AG04449 (cell line): Measurements from ENCODE around the gene DNLZ.

ENCODE experiments used
- CTCF ChIA-PET: fragments of 350-600 bp; formaldehyde crosslinking; extraction: SDS; loops from one replicate; lab custom pipeline; 2021; ENCODE audit warnings: antibody characterized with exemption; lab: Yijun Ruan, JAX
- POLR2A ChIA-PET: fragments of 400-600, 350-600 bp; formaldehyde crosslinking; extraction: SDS; loops from one replicate; lab custom pipeline; 2020; ENCODE audit warnings: antibody characterized with exemption, inconsistent platforms; lab: Yijun Ruan, JAX
- DNase-seq: peaks from one replicate; pipeline ENCODE4 v3.0.0-alpha.2; 2010; ENCODE audit warnings: low read depth, low spot score
- H3K4me3 ChIP-seq: 2 replicates; pipeline ENCODE4 v1.5.1; 2011; ENCODE audit warnings: low read depth, mild to moderate bottlenecking, control low read depth, low read length
- CTCF ChIP-seq: IDR thresholded peaks from one replicate; pipeline ENCODE4 v1.5.1; 2011; ENCODE audit warnings: mild to moderate bottlenecking, moderate library complexity, low read length, control low read depth, inconsistent platforms; ENCODE audit not compliant: insufficient read depth; ENCODE audit errors: missing control alignments

Gene DNLZ

GRCh38 chr9:136371533-136371880, 8.0 kb upstream of the DNLZ start:
- no peak for TF ChIP-seq CTCF
- no peak for DNase-seq
- ChIA-PET POLR2A (no interaction called here), CTCF (interaction anchor here (1.0 to 5.2 kb wide), 3 partner anchors 8 to 59 kb away, joined by 3 to 54 read pairs (median 5); partner anchors contain the start of gene DNLZ)
- H3K4me3 ChIP-seq: no peak overlapping the region

GRCh38 chr9:136370687-136371532, 7.4 kb upstream of the DNLZ start:
- DNase-seq: no peak
- CTCF ChIA-PET: interaction anchor here (0.8 to 5.2 kb wide), 4 partner anchors 7 to 58 kb away, joined by 3 to 54 read pairs (median 4); partner anchors contain the start of gene DNLZ
- H3K4me3 ChIP-seq: no peak overlapping the region
- no peak for TF ChIP-seq CTCF
- POLR2A ChIA-PET: no interaction called here

GRCh38 chr9:136370037-136370436, 6.5 kb upstream of the DNLZ start:
- ChIA-PET CTCF (interaction anchor here (0.8 kb wide), 1 partner anchor 26 kb away, joined by 3 read pairs; no protein-coding TSS in a partner anchor), POLR2A (no interaction called here)
- TF ChIP-seq CTCF: no peak
- H3K4me3 ChIP-seq: no peak overlapping the region
- DNase-seq: no peak

GRCh38 chr9:136368190-136368589, 4.6 kb upstream of the DNLZ start:
- ChIA-PET POLR2A (no interaction called here), CTCF (interaction anchor here (1.8 to 8.7 kb wide), 2 partner anchors 34 to 55 kb away, joined by 4 to 93 read pairs; no protein-coding TSS in a partner anchor)
- no peak for DNase-seq
- no peak overlapping the region for H3K4me3 ChIP-seq
- no peak for TF ChIP-seq CTCF

- DNase-seq: no peak
- ChIA-PET CTCF (interaction anchor here (1.8 to 8.7 kb wide), 2 partner anchors 35 to 54 kb away, joined by 4 to 93 read pairs; no protein-coding TSS in a partner anchor), POLR2A (interaction anchor here (0.7 to 1.3 kb wide), 2 partner anchors 11 to 15 kb away, joined by 3 to 4 read pairs; no protein-coding TSS in a partner anchor)
- no peak overlapping the region for H3K4me3 ChIP-seq
- TF ChIP-seq CTCF: no peak
Measured at GRCh38 chr9:136367296-136368145, 4.0 kb upstream of the DNLZ start.

- no peak overlapping the region for H3K4me3 ChIP-seq
- CTCF ChIA-PET: interaction anchor here (1.4 to 8.7 kb wide), 4 partner anchors 32 to 53 kb away, joined by 3 to 93 read pairs (median 29); partner anchors contain the start of genes ENTR1, PMPCA and SNAPC4
- TF ChIP-seq CTCF: no peak
- POLR2A ChIA-PET: interaction anchor here (0.7 to 1.3 kb wide), 2 partner anchors 10 to 14 kb away, joined by 3 to 4 read pairs; no protein-coding TSS in a partner anchor
- DNase-seq: no peak
Measured at GRCh38 chr9:136366826-136367225, 3.3 kb upstream of the DNLZ start.
